ENCODE data around the gene RARG.
"Not testable (repeated sequence)": the region's sequence is repeated elsewhere in the genome, so short reads cannot be mapped to it uniquely, and the experiment has no call there.

The RARG gene

GRCh38 chr12:53205747-53206419, 26.1 kb downstream of the RARG start:
- DNase-seq, result no peak

GRCh38 chr12:53204351-53204750, 27.7 kb downstream of the RARG start:
- DNase-seq, result no peak

GRCh38 chr12:53202316-53202715, 29.7 kb downstream of the RARG start:
- not testable (repeated sequence) for DNase-seq

GRCh38 chr12:53201639-53202038, 30.4 kb downstream of the RARG start:
- DNase-seq, result no peak

GRCh38 chr12:53201177-53201541, 30.9 kb downstream of the RARG start:
- DNase-seq, result no peak

- DNase-seq, result no peak
Measured at GRCh38 chr12:53200458-53201176, 31.4 kb downstream of the RARG start.

GRCh38 chr12:53200107-53200457, 31.9 kb downstream of the RARG start:
- no peak for DNase-seq

- DNase-seq, result no peak
Measured at GRCh38 chr12:53199700-53200099, 32.3 kb downstream of the RARG start.

GRCh38 chr12:53198486-53199110, 33.4 kb downstream of the RARG start:
- no peak for DNase-seq

GRCh38 chr12:53197011-53197640, 34.9 kb downstream of the RARG start:
- DNase-seq, result no peak

GRCh38 chr12:53196486-53196885, 35.5 kb downstream of the RARG start:
- DNase-seq, result no peak

GRCh38 chr12:53195516-53196420, 36.2 kb downstream of the RARG start:
- DNase-seq, result no peak

- DNase-seq, result no peak
Measured at GRCh38 chr12:53194973-53195372, 37.0 kb downstream of the RARG start.

- DNase-seq, result no peak
Measured at GRCh38 chr12:53193985-53194716, 37.9 kb downstream of the RARG start.

- DNase-seq, result no peak
Measured at GRCh38 chr12:53193040-53193439, 39.0 kb downstream of the RARG start.

GRCh38 chr12:53192531-53193021, 39.4 kb downstream of the RARG start:
- no peak for DNase-seq

- no peak for DNase-seq
Measured at GRCh38 chr12:53191885-53192530, 40.0 kb downstream of the RARG start.

GRCh38 chr12:53191096-53191884, 40.7 kb downstream of the RARG start:
- DNase-seq, result no peak

- DNase-seq, result peak; percentile 55
Measured at GRCh38 chr12:53190108-53190729, 41.8 kb downstream of the RARG start.

All from NCI-H510A treated with DMSO at 0.1 percent for 48 hours (cell line).